Amniotic epithelial cell (primary cell): ENCODE results near the gene NPTXR.

Experiments used
- DNase-seq: peaks from one replicate; pipeline ENCODE4 v3.0.0-alpha.2; 2010; ENCODE audit warnings: low read depth

NPTXR gene

DNA sequence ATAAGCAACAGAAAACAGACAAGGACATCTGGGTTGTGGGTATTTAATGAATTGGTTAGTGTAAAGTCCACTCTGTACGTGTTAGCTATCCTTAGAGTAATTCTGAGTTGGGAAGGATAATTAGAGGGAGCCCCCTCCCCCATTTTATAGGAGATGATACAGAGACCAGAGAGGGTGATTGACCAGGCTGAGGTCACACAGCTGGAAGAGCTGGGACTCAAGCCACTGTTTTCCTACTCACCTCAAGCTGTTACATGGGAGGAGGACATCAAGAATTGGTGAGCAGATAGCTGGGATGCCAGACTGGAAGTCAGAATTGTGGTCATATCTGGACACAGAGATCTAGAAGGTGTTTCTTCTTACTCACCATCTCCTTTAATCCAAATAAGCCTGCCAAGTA, 8.7 kb upstream of the NPTXR start:
- no peak for DNase-seq

DNA sequence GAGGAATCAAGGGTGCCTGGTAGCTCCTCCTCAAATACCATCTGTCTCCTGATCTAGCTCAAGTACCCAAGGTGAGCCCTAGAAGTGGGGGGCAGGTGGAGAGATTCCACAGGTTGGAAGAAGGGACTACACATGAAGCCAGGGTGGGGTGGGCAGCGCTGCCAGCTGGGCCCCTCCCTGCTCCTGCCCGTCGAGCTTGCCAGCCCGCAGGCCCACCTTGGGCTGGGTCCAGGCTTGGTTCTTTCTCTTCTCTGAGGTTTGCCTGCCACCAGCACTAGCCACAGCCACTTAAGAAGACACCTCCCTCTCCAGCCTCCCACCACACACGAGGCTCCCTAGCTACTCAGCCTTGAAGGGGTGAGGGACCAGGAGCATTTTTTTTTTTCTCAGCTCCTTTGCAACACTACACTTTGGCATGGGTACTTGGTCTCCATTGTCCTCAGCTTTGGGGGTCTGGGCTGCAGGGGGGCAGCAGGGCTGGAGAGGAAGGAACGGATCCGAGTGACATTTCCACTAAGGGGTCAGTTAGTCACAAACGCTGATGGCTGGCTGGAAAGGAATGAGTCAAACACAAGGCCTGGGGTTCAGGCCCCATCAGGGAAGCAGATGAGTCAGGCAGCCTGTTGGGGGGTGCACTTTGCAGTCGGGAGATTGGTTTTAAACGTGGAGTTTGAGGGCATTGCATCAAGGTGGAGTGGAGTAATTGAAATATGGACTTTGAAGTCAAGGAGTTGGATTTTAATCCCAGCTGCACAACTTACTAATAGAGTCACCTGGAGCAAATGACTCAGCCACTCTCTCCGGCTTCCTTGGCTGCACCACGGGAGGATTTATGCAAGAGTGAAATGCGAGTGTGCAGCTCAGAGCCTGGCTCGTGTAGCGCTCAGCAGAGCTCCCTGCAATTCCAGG, 7.4 kb upstream of the NPTXR start:
- DNase-seq, result peak; percentile 83

DNA sequence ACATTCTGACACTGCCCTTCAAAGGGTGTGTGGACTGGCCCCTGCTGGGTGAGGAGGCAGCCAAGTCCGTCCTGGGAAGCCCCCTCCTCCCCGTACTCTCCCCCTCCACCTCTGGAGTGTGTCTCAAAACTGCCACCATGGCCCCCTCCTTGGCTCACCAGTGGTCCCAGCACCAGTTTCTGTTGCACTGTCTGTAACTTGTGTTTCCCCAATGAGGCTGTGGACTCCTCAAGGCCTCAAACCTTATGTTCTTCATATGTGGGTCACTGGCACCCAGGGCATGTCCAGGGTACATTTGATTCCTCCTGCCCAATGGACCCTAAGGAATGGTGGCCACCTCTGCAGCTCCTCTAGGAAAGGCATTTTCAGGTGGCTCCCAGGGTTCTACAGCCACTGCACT, 6.6 kb upstream of the NPTXR start:
- DNase-seq, result no peak

DNA sequence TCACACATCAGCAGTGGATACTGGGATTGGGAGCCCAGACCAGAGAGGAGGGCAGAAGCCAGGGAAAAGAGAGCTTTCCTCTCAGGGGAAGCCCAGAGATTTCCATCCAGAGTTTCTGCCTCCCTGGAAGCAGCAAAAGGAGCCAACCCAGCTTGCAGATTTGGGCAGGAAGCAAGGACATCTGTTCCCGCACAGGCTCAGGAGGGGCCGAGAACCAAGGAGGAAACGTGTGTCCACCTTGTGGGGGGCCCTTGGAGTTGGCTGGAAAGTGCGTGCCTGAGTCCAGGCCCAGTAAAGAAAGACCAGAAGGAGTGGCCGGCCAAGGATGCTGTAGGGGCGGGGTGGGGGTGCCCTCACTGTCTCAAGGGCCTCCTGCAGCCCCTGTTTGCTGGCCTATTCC, 6.0 kb upstream of the NPTXR start:
- DNase-seq, result no peak

DNA sequence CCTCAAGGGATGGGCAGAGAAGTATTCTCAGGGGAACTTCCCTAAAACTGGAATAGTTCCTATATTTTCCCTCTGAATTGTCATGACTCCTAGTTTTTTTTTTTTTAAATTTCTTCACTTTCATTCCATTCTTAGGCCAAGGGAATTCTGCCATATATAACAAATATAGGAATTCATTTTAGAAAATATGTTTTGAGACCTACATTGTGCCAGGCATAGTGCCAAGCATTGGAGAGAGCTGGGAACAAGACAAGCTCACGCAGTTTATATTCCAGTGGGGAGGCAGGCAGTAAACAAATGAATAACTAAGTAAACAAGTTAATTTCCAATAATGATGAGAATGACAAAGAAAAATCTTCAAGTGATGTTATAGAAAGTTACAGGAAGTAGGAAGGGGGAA, 2.6 kb upstream of the NPTXR start:
- no peak for DNase-seq

DNA sequence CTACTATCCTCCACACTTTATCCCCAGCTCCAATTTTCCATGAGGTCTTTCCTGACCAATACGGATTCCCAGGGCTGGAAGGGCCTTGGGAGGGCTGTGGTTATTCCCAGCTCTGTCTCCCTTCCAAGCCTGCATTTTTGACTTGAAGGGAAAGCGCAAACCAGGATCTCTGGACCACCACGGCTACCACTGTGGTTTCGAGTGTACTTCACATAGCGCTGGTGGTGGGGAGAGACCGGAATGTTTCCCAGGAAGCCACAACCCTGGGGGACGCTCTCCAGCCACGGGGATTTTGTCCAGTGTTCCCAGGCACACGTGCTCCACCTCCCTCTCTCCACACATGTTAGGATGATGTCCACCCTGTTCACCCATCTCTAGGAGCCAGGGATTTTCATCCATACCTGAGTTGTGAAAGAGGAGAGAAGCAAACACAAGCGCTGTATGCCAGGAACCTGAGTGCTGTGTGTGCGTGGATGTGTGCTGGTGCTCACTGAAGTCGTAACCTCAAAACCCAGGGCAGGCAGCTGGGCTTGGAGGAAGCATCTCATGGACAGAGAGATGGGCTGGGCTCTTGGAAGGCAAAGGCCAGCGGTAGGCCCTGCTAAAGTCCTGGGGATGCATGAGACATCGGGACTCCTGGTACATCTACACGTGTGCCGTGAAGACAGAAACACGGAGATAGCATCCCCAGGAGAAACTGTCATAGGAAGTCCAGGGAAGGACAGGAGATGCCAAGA, 1.3 kb upstream of the NPTXR start:
- DNase-seq, result peak; percentile 26

DNA sequence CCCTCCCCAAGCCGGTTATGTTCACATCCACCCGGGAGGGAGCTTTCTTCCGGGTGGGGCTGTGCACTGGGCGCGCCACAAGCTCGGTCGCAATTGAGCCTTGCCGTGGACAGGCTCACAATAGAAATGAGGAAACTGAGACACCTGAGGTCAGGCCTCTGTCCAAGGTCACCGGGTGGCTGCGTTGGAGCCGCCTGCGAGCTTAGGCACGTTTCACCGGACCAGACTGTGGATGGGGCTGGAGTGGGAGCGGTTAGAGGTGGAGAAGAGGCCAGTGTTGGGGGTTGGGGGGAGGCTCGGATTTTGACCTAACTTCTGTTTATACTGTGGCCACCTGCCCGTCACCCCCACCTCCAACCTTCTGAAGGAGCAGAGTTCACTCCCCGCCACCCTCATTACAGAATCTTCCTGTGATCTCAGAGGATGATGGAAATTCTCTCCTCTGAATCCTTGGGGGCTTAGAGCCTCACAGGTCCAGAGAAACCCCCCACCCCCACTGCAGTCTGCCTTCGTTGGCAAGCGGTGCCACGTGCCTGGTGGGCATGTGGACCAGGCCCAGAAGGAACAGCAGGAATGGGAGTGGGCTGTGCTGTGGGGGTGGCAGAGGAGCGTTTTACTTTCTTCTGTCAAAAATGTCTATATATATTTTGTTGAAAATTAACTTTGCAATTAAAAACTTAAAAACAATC, 631 bp upstream of the NPTXR start:
- no peak for DNase-seq

DNA sequence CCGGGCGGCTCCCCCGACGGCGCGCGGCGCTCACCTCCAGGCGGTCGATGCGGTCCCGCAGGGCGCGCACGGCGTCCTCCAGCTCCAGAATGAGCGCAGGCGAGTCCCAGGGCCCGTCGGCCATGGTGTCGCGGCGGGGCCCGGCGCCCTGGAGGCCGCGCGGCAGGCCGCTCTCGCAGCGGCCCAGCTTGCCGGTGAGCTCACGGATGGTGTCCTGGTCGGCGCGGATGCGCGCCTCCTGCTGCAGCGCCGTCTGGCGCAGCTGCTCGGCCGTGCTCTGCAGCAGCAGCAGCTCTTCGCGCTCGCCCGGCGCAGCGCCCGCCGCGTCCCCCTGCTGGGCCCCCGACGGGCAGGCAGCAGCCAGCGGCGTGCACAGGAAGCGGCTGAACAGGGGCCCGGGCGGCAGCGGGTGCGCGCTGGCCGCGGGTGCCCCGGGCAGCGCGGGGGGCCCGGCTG, 599 bp downstream of the NPTXR start:
- DNase-seq, result peak; percentile 66

DNA sequence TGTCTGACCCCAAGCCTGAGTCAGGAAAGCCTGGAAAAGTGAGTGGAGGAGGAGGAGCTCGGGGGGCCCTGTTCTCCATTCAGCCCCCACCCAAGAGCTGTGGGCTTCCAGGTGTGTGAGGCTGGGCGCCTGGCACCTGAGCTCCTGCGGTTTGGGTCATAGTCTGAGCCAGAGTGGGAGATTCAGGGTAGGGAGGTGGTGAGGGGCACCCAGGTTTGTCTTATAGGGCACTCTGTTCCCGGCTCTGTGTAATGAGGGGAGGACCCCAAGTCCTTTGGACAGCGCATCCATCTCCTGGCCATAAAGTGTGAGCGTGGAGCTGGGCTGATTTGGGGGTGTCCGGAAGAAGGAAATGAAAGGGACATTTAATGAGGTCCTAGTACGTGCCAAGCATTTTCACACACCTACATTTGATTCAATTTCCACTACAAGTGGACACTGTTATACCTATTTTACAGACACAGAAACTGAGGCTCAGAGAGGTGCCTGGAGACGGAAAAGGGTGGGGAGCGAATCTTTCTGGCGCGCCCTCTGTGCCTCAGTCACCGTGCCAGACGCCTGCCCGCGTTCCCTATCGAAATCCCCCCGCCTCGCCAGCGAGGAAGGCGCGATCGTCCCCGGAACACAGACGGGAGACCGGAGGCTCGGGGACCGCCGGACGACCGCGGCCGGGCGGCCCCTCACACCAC, 1.2 kb downstream of the NPTXR start:
- no peak for DNase-seq

DNA sequence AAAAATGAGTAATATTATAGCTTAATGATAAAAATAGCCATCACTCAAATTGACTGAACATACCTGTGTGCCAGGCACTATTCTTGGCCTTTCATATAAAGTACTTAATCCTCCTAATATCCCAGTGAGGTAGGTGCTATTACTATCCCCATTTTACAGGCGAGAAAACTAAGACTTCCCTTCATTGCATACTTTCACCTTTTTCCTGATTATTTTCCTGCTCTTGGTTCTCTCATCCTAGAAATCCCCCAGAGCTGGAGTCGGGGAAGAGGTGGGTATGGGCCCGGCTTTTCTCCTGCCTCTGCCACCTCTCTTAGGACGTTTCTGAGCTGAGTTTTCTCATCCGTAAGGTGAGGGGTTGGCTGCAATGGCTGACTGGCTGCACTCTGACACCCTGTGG, 2.2 kb downstream of the NPTXR start:
- DNase-seq, result no peak

DNA sequence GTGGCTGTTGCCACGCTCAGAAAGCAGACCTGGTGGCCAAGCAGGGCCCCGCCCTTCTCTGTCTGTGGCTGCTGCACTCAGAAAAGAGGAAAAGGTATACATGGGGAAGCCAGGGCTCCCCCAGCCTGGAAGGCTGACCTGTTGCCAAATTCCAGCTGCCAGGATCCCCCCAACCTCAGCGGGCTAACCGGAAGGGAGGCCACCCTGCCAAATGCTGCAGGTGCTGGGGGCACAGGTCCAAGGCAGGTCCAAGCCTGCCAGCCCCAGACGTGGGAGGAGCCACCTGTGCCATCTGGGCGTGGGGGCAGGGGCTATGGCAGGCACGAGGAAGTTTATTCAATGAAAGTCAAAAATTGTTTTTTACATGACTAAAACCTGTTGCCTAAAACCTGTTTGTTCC, 2.6 kb downstream of the NPTXR start:
- DNase-seq, result no peak

DNA sequence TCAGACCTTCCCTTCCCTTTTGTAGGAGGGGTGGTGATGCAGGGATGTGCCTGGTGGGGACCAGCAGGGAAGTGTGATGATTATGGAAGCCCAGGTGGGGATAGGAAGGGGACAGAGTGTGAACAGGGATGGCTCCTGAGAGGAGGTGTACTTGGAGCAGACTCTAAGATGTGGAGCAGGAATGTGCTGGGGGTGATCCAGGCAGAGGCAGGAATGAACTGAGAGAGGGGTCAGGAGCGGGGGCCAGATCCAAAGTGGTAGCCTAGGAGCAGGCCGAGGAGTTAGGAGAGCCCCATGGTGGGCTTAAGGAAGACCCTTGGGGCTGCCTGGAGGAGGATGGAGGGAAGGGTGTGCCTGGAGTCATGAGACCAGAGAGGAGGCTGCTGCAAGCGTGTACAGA, 3.7 kb downstream of the NPTXR start:
- no peak for DNase-seq

DNA sequence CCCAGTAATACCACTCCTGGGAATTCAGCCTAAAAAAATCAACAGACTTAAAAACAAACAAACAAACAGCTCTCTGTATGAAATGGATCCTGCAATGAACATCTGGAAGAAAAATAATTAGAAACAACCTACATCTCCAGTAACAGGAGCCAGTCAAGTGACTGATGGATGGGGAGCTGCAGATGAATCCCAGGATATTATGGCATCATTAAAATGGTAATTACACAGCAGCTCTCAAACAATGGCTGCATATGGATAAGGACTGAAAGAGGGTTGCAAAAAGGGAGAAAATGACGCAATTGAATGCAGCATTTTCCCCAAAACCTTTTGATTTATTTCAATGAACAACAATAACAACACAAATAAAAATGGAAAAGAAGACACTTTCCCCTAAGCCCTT, 4.1 kb downstream of the NPTXR start:
- DNase-seq, result no peak

DNA sequence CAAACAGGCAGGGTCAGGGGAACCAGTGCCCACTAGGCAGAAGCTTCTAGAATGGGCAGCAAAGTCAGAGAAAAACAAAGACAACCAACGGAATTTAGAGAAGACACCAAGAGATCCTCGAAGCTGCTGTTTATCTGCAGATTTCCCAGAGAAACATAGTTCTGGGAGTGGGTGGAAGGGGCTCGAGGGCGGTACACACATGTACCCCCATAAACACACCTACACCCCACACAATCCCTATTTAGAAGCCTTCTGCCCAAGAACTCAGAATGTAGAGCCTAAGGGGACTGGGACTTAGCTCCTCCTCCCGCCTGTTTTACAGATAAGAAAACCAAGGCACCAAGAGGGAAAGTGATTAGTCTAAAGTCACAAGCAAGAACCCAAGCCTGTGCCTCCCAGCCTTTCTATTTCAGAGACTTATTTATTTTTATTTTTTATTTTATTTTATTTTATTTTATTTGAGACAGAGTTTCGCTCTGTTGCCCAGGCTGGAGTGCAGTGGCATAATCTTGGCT, 6.4 kb downstream of the NPTXR start:
- no peak for DNase-seq

DNA sequence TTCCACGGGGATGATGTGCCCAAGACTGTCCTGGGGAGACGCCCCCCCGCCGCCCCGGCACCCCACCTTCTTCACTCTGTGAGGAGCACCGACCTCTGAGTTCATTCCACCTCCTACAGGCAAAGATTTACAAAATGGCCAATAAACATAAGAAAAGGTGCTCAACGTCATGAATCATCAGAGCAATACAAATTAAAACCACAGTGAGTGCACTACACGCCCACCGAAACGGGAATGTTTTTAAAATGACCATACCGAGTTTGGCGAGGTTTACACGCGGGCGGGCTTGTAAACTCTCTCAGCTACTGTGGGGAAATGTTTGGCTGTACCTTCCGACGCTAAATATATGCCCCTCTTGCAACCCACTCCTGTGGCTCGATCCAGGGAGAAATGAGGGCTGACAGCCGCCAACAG, 7.9 kb downstream of the NPTXR start:
- peak; percentile 61 for DNase-seq

DNA sequence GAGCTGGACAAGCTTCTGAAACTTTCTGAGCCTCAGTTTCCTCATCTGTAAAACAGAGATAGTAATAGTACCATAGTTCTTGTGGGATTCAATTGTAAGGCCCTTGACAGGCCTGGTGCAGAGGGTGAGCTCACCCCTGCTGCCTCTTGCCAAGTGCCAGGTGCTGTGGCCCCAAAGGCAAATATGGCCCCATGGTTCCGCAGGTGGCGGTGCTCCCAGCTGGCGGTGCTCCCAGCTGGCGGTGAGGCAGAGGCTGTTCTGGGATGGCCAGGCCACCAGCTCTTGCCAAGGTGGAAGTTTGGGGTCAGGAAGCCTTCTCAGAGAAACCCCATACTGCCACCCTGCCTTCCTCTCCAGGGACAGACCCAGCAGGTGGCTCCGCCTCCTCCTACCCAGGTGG, 8.8 kb downstream of the NPTXR start:
- no peak for DNase-seq

DNA sequence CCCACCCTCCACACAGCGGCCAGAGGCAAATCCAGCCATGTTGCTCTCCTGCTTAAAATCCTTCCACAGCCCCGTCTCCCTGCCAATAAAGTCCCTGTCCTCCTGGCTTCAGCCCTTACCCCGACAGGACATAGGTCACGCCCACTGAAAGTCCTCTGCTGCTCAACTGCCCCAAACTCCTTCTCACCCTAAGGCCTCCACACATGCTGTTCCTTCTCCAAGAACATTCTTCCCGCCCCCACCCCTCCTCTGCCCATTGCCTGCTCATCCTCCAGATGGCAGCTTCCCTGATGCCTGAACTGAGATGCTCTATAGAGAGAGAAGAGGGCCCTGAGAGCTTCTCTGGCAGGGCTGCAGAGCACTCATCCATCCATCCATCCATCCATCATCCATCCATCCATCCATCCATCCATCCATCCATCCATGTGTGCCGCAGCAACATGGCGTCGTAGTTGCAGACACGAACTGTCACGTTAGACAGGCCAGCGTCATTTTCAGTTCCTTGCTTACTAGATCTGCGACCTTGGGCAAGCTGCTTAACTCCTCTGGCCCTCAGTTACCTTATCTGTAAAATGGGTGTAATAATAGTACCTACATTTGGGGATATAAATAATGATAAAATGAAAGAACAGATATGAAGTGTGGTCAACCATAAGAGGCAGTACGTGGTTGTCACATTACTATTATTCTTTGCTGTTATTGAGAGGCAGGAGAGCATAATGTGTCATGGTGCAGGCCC, 9.4 kb downstream of the NPTXR start:
- DNase-seq, result no peak

DNA sequence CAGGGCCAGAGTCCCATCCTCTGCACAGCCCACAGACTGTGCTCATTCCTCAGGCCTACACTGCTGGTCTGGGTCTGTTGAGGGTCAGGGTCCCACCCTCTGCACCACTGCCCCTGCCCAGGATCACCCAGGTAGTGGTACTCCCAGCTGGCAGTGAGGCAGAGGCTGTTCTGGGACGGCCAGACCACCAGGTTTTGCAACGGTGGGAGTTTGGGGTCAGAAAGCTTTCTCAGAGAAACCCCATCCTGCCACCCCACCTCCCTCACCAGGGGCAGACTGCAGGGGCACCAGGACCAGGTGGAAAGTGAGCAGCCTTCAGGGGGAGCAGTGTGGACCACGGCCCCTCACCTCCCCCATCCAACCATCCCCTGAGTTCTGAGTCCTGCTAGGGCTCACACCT, 10.8 kb downstream of the NPTXR start:
- no peak for DNase-seq

DNA sequence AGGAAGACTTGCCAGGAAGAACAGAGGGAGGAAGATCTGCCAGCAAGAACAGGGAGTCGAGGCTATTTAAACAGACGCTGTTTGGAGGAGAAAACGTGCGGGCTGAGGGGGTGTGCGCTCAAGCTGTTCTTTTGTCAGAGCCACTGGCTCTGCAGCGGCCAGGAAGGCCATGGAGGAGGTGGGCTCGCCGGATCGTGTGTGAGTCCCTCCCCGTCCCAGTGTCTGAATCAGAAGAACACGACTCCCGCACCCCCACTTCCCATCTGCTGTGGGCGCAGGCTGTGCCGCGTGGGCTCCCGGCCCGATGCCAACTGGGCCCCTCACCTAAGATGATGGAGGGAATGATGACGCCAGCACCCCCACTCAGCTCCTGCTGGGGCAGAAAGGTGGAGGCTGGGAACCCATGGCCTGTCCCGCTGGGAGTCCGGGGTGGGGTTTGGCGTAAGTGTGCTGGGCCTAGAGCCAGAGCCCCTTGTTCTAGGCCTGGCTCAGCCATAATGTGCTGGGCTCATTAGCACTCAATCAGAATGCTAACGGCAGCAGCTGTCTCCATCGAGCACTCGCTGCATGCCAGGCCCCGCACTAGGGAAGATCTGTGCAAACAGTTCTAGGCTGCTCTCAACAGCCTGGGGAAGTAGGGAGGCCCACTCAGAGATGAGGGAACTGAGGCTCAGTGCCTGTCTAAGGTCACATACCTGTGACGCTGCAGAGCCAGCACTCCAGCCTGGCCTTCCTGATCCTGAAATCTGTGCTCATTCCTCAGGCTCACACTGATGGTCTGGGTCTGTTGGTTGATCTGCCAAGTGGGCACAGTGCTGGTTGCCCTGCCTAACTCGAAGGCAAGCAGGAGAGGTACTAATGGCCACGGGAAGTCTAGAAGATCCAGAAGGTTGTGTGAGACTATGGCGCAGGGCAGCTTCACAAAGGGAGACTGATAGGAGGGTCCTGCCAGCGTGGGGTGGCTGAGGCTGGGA, 11.5 kb downstream of the NPTXR start:
- DNase-seq, result no peak
